K562 treated with DMSO at 1 percent for 4 hours (cell line): ENCODE data around the gene C9orf57. TPM values are rescaled to one million over a fixed set of nuclear protein-coding genes. Genes with fewer than 3 reads are reported as not detected.

ENCODE experiments used
- total RNA-seq: library from RNA; unstranded; fragments of 300-600 nt; gene quantifications from 2 replicates; pipeline ENCODE4 v1.2.3, GENCODE V29; 2022; ENCODE audit not compliant: insufficient read depth

The C9orf57 gene, protein sequence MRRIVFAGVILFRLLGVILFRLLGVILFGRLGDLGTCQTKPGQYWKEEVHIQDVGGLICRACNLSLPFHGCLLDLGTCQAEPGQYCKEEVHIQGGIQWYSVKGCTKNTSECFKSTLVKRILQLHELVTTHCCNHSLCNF
- total RNA-seq: not detected in 2 replicates

GRCh38 chr9:72060513-72060912 lies at the start of gene C9orf57:
C9orf57 (minus strand) TSS chr9:72060613; CDS start chr9:72059331, 1,282 bp downstream.

Other genes starting within 250 kb of the C9orf57 start
- gene ABHD17B, start 149.4 kb downstream of the C9orf57 start, total RNA-seq: 9.4 and 10.1 TPM in 2 replicates
- 5.2 and 9.3 TPM in 2 replicates for gene C9orf85, start 149.0 kb downstream of the C9orf57 start, total RNA-seq
- 6.3 and 11.4 TPM in 2 replicates for gene GDA, start 88.8 kb upstream of the C9orf57 start, total RNA-seq